H1 (cell line): Measurements from ENCODE around the gene GRAMD4. TPM values are rescaled to one million over a fixed set of nuclear protein-coding genes. Genes with fewer than 3 reads are reported as not detected.
"Not testable (repeated sequence)": the region's sequence is repeated elsewhere in the genome, so short reads cannot be mapped to it uniquely, and the experiment has no call there.

Experiments
- CTCF ChIA-PET: fragments of 300-600 bp; sonication (Branson Sonifier 250); formaldehyde crosslinking; loops from one replicate; lab custom pipeline; 2021; ENCODE audit not compliant: partially characterized antibody; lab: Charles Lee
- POLR2A ChIA-PET: fragments of 300-600 bp; sonication (Branson Sonifier 250); formaldehyde crosslinking; loops from one replicate; lab custom pipeline; 2021; ENCODE audit warnings: inconsistent platforms; ENCODE audit not compliant: partially characterized antibody; lab: Charles Lee
- DNase-seq, 2 experiments: peaks; one replicate each; pipeline versions ENCODE4 v3.0.0 to v3.0.0-alpha.2; 2010 to 2022; ENCODE audit warnings: low spot score in 2 of 2, low read depth in 1 of 2, mixed read lengths in 1 of 2
- FAIRE-seq: peaks from 2 replicates; lab custom pipeline; 2011; peaks lifted over from hg19 to GRCh38; lab: Jason Lieb, UNC
- H2AFZ ChIP-seq: 2 replicates; pipeline ENCODE4 v1.8.1; 2012; ENCODE audit warnings: low read length, inconsistent platforms
- H2AK5ac ChIP-seq: 2 replicates; pipeline ENCODE4 v1.6.1; 2013; ENCODE audit warnings: low read depth, low read length
- H2BK120ac ChIP-seq: replicated peaks from 2 replicates; pipeline ENCODE3; 2013; ENCODE audit warnings: low read depth, low read length, inconsistent platforms
- H2BK12ac ChIP-seq: 2 replicates; pipeline ENCODE4 v1.6.1; 2013; ENCODE audit warnings: low read depth, low read length
- H2BK15ac ChIP-seq: 2 replicates; pipeline ENCODE4 v1.6.1; 2013; ENCODE audit warnings: low read length
- H2BK20ac ChIP-seq: 2 replicates; pipeline ENCODE4 v1.6.1; 2013; ENCODE audit warnings: low read length
- H2BK5ac ChIP-seq: 2 replicates; pipeline ENCODE4 v1.6.1; 2013; ENCODE audit warnings: low read depth, low read length
- H3K14ac ChIP-seq: 2 replicates; pipeline ENCODE4 v1.6.1; 2013; ENCODE audit warnings: inconsistent platforms; ENCODE audit not compliant: insufficient read length
- H3K18ac ChIP-seq: 2 replicates; pipeline ENCODE4 v1.6.1; 2013; ENCODE audit warnings: low read length; ENCODE audit errors: extremely low read depth
- H3K23ac ChIP-seq: 2 replicates; pipeline ENCODE4 v1.6.1; 2013; ENCODE audit warnings: inconsistent platforms; ENCODE audit not compliant: insufficient read length
- H3K23me2 ChIP-seq: 2 replicates; pipeline ENCODE4 v1.6.1; 2013; ENCODE audit warnings: low read depth, low read length
- H3K27ac ChIP-seq: 2 replicates; pipeline ENCODE4 v1.6.1; 2011; ENCODE audit warnings: low read depth, low read length, inconsistent platforms
- H3K27me3 ChIP-seq, 4 experiments: replicated peaks in 1 of 4; 1 replicate in 1 of 4; 2 replicates in 3 of 4; pipeline versions ENCODE4 v1.6.1 to v1.8.1; 2011 to 2013; ENCODE audit warnings: low read length in 3 of 4, mild to moderate bottlenecking in 3 of 4, inconsistent platforms in 2 of 4, mixed read lengths in 2 of 4, moderate library complexity in 1 of 4; ENCODE audit not compliant: control insufficient read depth in 3 of 4, insufficient read depth in 3 of 4; ENCODE audit errors: extremely low read depth in 1 of 4
- H3K36me3 ChIP-seq, 4 experiments: 2 replicates each; pipeline versions ENCODE4 v1.6.1 to v1.8.1; 2011 to 2013; ENCODE audit warnings: mild to moderate bottlenecking in 4 of 4, low read length in 3 of 4, moderate library complexity in 2 of 4, control low read depth in 1 of 4, inconsistent platforms in 1 of 4; ENCODE audit not compliant: insufficient read depth in 4 of 4, control insufficient read depth in 2 of 4
- H3K4ac ChIP-seq: replicated peaks from 2 replicates; pipeline ENCODE3; 2013; ENCODE audit warnings: low read length, low read depth, mixed read lengths, inconsistent platforms; ENCODE audit not compliant: insufficient read length
- H3K4me1 ChIP-seq, 4 experiments: replicated peaks in 1 of 4; 1 replicate in 1 of 4; 2 replicates in 3 of 4; pipeline versions ENCODE4 v1.6.1 to v1.8.1; 2011 to 2013; ENCODE audit warnings: low read length in 3 of 4, inconsistent platforms in 2 of 4, mixed read lengths in 1 of 4; ENCODE audit not compliant: insufficient read depth in 4 of 4, control insufficient read depth in 3 of 4
- H3K4me2 ChIP-seq, 2 experiments: 2 replicates each; pipeline versions ENCODE4 v1.6.1 to v1.8.1; 2011 to 2013; ENCODE audit warnings: low read depth in 2 of 2, low read length in 2 of 2, control low read depth in 1 of 2, inconsistent platforms in 1 of 2, mild to moderate bottlenecking in 1 of 2; ENCODE audit not compliant: insufficient read depth in 1 of 2
- H3K4me3 ChIP-seq, 4 experiments: fragments of 200-600, 300-600 bp in 1 of 4; sonication (generic), shearing (Covaris generic), sonication (Bioruptor Twin) in 1 of 4; 2 replicates each; pipeline versions ENCODE4 v1.5.1 to v1.8.1; 2011 to 2016; ENCODE audit warnings: low read length in 4 of 4, low read depth in 3 of 4, control low read depth in 2 of 4, inconsistent platforms in 2 of 4, mild to moderate bottlenecking in 2 of 4, mixed read lengths in 1 of 4, moderate library complexity in 1 of 4; ENCODE audit not compliant: insufficient read depth in 2 of 4; ENCODE audit errors: extremely low read depth in 1 of 4
- H3K56ac ChIP-seq: replicated peaks from 2 replicates; pipeline ENCODE3; 2013; ENCODE audit warnings: low read depth, mild to moderate bottlenecking, mixed read lengths, low read length, inconsistent platforms; ENCODE audit not compliant: insufficient read length
- H3K79me1 ChIP-seq: 2 replicates; pipeline ENCODE4 v1.6.1; 2013; ENCODE audit warnings: low read depth, low read length, control low read depth
- H3K79me2 ChIP-seq, 2 experiments: 2 replicates each; pipeline versions ENCODE4 v1.6.1 to v1.8.1; 2012 to 2013; ENCODE audit warnings: low read length in 2 of 2, mild to moderate bottlenecking in 2 of 2, inconsistent platforms in 1 of 2; ENCODE audit not compliant: insufficient read depth in 2 of 2, control insufficient read depth in 1 of 2
- H3K9ac ChIP-seq, 4 experiments: replicated peaks in 1 of 4; 1 replicate in 1 of 4; 2 replicates in 3 of 4; pipeline versions ENCODE4 v1.6.1 to v1.8.1; 2011 to 2013; ENCODE audit warnings: low read depth in 3 of 4, low read length in 3 of 4, control low read depth in 2 of 4, mild to moderate bottlenecking in 2 of 4, moderate library complexity in 2 of 4, inconsistent platforms in 1 of 4; ENCODE audit errors: extremely low read depth in 1 of 4
- H3K9me3 ChIP-seq, 2 experiments: 2 replicates each; pipeline versions ENCODE4 v1.6.1 to v1.8.1; 2012 to 2013; ENCODE audit warnings: mild to moderate bottlenecking in 2 of 2, moderate library complexity in 2 of 2, control low read depth in 1 of 2, inconsistent platforms in 1 of 2, low read depth in 1 of 2, low read length in 1 of 2, mixed read lengths in 1 of 2; ENCODE audit not compliant: insufficient read depth in 2 of 2
- H4K20me1 ChIP-seq, 2 experiments: replicated peaks in 1 of 2; 2 replicates each; pipeline versions ENCODE3 to v1.8.1; 2011 to 2013; ENCODE audit warnings: inconsistent platforms in 2 of 2, low read length in 2 of 2, mild to moderate bottlenecking in 1 of 2; ENCODE audit not compliant: insufficient read depth in 2 of 2, control insufficient read depth in 1 of 2
- H4K5ac ChIP-seq: 2 replicates; pipeline ENCODE4 v1.6.1; 2013; ENCODE audit warnings: low read length, low read depth, mixed read lengths, inconsistent platforms; ENCODE audit not compliant: insufficient read length
- H4K8ac ChIP-seq: 2 replicates; pipeline ENCODE4 v1.8.0; 2013; ENCODE audit warnings: mild to moderate bottlenecking, moderate library complexity, low read length, inconsistent platforms; ENCODE audit not compliant: insufficient read depth; ENCODE audit errors: extremely low read depth
- H4K91ac ChIP-seq: replicated peaks from 2 replicates; pipeline ENCODE3; 2013; ENCODE audit warnings: low read length, mixed read lengths, inconsistent platforms; ENCODE audit not compliant: insufficient read length
- WGBS, 2 experiments: shearing (Covaris generic) in 1 of 2; methylation state at CpG; one replicate each; pipeline versions ENCODE4 v1.1.6 to v1.1.7; 2013 to 2015; ENCODE audit warnings: low lambda C conversion rate in 2 of 2, mixed read lengths in 2 of 2, inconsistent platforms in 1 of 2, low coverage in 1 of 2, missing lambda C conversion rate in 1 of 2; ENCODE audit not compliant: insufficient replicate concordance in 2 of 2, insufficient coverage in 1 of 2, insufficient read length in 1 of 2; ENCODE audit errors: extremely low coverage in 1 of 2, missing lambda C conversion rate in 1 of 2; 5-methylcytosine and 5-hydroxymethylcytosine counted together
- polyA plus RNA-seq, 7 experiments: library from polyadenylated mRNA; depleted of rRNA in 3 of 7; stranded (reverse) in 5 of 7; unstranded in 2 of 7; fragments of >200 nt in 5 of 7; fragments of 200-250 nt in 2 of 7; gene quantifications; 1 replicate in 5 of 7; 2 replicates in 1 of 7; 4 replicates in 1 of 7; pipeline versions ENCODE4 v1.2.1 to v1.2.3, GENCODE V29; 2011 to 2013; ENCODE audit warnings: missing spikeins in 2 of 7, mixed read lengths in 2 of 7
- total RNA-seq: library from RNA; stranded (reverse); fragmentation: NEBNext Ultra II Directional; extraction: Animal tissue kit (Norgen Biotek cat#: 25700); gene quantifications from 2 replicates; pipeline ENCODE4 v1.2.1, GENCODE V29; 2021

The GRAMD4 gene
- total and polyA plus RNA-seq, 2 of the 8 experiments (the other 6 are each of a cell fraction or from before 2014, with no cell fraction given) = 7.9 to 25.6 TPM

- POLR2A ChIA-PET, H4K8ac ChIP-seq, H4K91ac ChIP-seq, H3K27me3 ChIP-seq, H3K9ac ChIP-seq, H3K79me1 ChIP-seq, H2BK120ac ChIP-seq, H3K4me2 ChIP-seq, H3K4ac ChIP-seq, H2BK20ac ChIP-seq, H2AFZ ChIP-seq, H3K4me3 ChIP-seq, H3K4me1 ChIP-seq, H3K23me2 ChIP-seq, H2BK12ac ChIP-seq, H2AK5ac ChIP-seq, H3K56ac ChIP-seq, H4K20me1 ChIP-seq, H2BK5ac ChIP-seq, H3K79me2 ChIP-seq, H3K23ac ChIP-seq, H2BK15ac ChIP-seq, FAIRE-seq, H3K27ac ChIP-seq, H3K14ac ChIP-seq, DNase-seq, H4K5ac ChIP-seq, H3K18ac ChIP-seq, H3K9me3 ChIP-seq, H3K36me3 ChIP-seq: not testable (repeated sequence)
- CTCF ChIA-PET = interaction anchor here (0.8 to 1.6 kb wide), 4 partner anchors 17 to 96 kb away, joined by 3 to 7 read pairs (median 5); no protein-coding TSS in a partner anchor
- 83% methylated on average over 1 of the region's 30 CpGs; no CpG with 5 or more reads in 1 of the 2 experiments for WGBS, 2 experiments
These were observed 14.9 kb downstream of the GRAMD4 start for GRCh38 chr22:46634973-46635685.
